ENCODE data around the gene CCDC169. TPM values are rescaled to one million over a fixed set of nuclear protein-coding genes. Genes with fewer than 3 reads are reported as not detected.

Gene CCDC169
- total RNA-seq, 6 experiments from 2014 or later, result not detected

- no peak overlapping the region for H3K4me3 ChIP-seq
- no peaks in the 10 kb centered on the region for H3K4me1 ChIP-seq
These were observed 77.7 kb downstream of the CCDC169 start for GRCh38 chr13:36219883-36220282.

GRCh38 chr13:36217456-36217855 is 80.2 kb downstream of the CCDC169 start:
- ATAC-seq, result no peak
- WGBS (ENCODE audit: insufficient coverage, low coverage, low lambda C conversion rate, missing lambda C conversion rate), result 36% methylated on average over 3 of the region's 3 CpGs

More at GRCh38 chr13:36219883-36220282, 77.7 kb downstream of the CCDC169 start:
- Histone ChIP-seq H3K27me3 (no peaks in the 10 kb centered on the region), H3K9me3 (peaks cover 0 to 4% (median 0%) of the 10 kb centered on the region in 4 donors), H3K27ac (no peak overlapping the region), H3K36me3 (no peaks in the 10 kb centered on the region)
- intact Hi-C loops (cut with DNase I), result no loop called here
- ATAC-seq (no peak), DNase-seq (no peak)
- TF ChIP-seq CTCF (IDR thresholded peaks at IDR 0.05), result no peak
- TF ChIP-seq POLR2A (IDR thresholded peaks at IDR 0.05), result no peak

GRCh38 chr13:36214163-36214921 is 83.3 kb downstream of the CCDC169 start, which contains the start of gene SOHLH2:
TSS of gene SOHLH2 (minus strand) at chr13:36214556. CDS start at chr13:36214526, 30 bp downstream.
- H3K36me3 ChIP-seq, result no peaks in the 10 kb centered on the region
- DNase-seq (no peak), ATAC-seq (no peak)
- no peaks in the 10 kb centered on the region for H3K4me1 ChIP-seq
- no peak for TF ChIP-seq CTCF (IDR thresholded peaks at IDR 0.05)
- TF ChIP-seq POLR2A (IDR thresholded peaks at IDR 0.05), result no peak
- no peak within 1 kb of the TSS for H3K27ac ChIP-seq
- H3K27me3 ChIP-seq, result no peaks in the 10 kb centered on the region
- H3K9me3 ChIP-seq, result no peaks in the 10 kb centered on the region
- intact Hi-C loops (cut with DNase I), result no loop called here
- WGBS (ENCODE audit: insufficient coverage, low coverage, low lambda C conversion rate, missing lambda C conversion rate), result 78% methylated on average over 8 of the region's 53 CpGs
- no peak within 1 kb of the TSS for H3K4me3 ChIP-seq

More at GRCh38 chr13:36217456-36217855, 80.2 kb downstream of the CCDC169 start:
- Histone ChIP-seq H3K9me3 (no peaks in the 10 kb centered on the region), H3K27me3 (no peaks in the 10 kb centered on the region), H3K36me3 (no peaks in the 10 kb centered on the region), H3K4me1 (no peaks in the 10 kb centered on the region), H3K4me3 (no peak overlapping the region), H3K27ac (no peak overlapping the region)
- intact Hi-C loops (cut with DNase I), result no loop called here
- no peak for DNase-seq
- no peak for TF ChIP-seq POLR2A (IDR thresholded peaks at IDR 0.05)
- no peak for TF ChIP-seq CTCF (IDR thresholded peaks at IDR 0.05)

- H3K27me3 ChIP-seq, result no peaks in the 10 kb centered on the region
- no peak overlapping the region for H3K27ac ChIP-seq
- intact Hi-C loops (cut with DNase I), result no loop called here
- 40% methylated on average over 3 of the region's 3 CpGs for WGBS (ENCODE audit: insufficient coverage, low coverage, low lambda C conversion rate, missing lambda C conversion rate)
- DNase-seq (no peak), ATAC-seq (no peak)
- no peaks in the 10 kb centered on the region for H3K36me3 ChIP-seq
- no peaks in the 10 kb centered on the region for H3K9me3 ChIP-seq
- no peak for TF ChIP-seq CTCF (IDR thresholded peaks at IDR 0.05)
- TF ChIP-seq POLR2A (IDR thresholded peaks at IDR 0.05), result no peak
- no peak overlapping the region for H3K4me3 ChIP-seq
- H3K4me1 ChIP-seq, result no peaks in the 10 kb centered on the region
These were observed 84.8 kb downstream of the CCDC169 start for GRCh38 chr13:36212789-36213188.

Measured in right lobe of liver (tissue), 6 donors.